NT2/D1 (cell line): ENCODE results near the gene RIPOR2.
A peak's percentile ranks its signal among the peaks of the same experiment; 100 is the strongest.
"Not testable (repeated sequence)": the region's sequence is repeated elsewhere in the genome, so short reads cannot be mapped to it uniquely, and the experiment has no call there.

Experiments used
- DNase-seq: peaks from one replicate; pipeline ENCODE4 v3.0.0-alpha.2; 2011; ENCODE audit warnings: low read depth, low spot score
- H3K27me3 ChIP-seq: 2 replicates; pipeline ENCODE4 v1.6.0; 2011; ENCODE audit warnings: mild to moderate bottlenecking; ENCODE audit not compliant: insufficient read length, insufficient read depth
- H3K36me3 ChIP-seq: 2 replicates; pipeline ENCODE4 v1.6.1; 2011; ENCODE audit warnings: mild to moderate bottlenecking, low read length, mixed read lengths; ENCODE audit not compliant: insufficient read depth, insufficient read length
- H3K4me1 ChIP-seq: 2 replicates; pipeline ENCODE4 v1.5.1; 2011; ENCODE audit not compliant: insufficient read depth, insufficient read length
- H3K4me3 ChIP-seq: 2 replicates; pipeline ENCODE4 v1.5.1; 2011; ENCODE audit warnings: low read depth; ENCODE audit not compliant: insufficient read length
- H3K9ac ChIP-seq: 2 replicates; pipeline ENCODE4 v1.6.0; 2011; ENCODE audit warnings: low read depth; ENCODE audit not compliant: insufficient read length
- H3K9me3 ChIP-seq: 2 replicates; pipeline ENCODE4 v1.5.1; 2011; ENCODE audit warnings: mild to moderate bottlenecking, low read length; ENCODE audit not compliant: insufficient read depth
- SUZ12 ChIP-seq: IDR thresholded peaks from 2 replicates; pipeline ENCODE4 v1.6.1; 2011; ENCODE audit not compliant: insufficient read length, insufficient read depth; ENCODE audit errors: extremely low read depth
- YY1 ChIP-seq: IDR thresholded peaks from 2 replicates; pipeline ENCODE4 v1.6.1; 2011; ENCODE audit not compliant: insufficient read length, insufficient read depth
- ZNF274 ChIP-seq: IDR thresholded peaks from 2 replicates; pipeline ENCODE4 v1.6.1; 2011; ENCODE audit warnings: mild to moderate bottlenecking, low read depth, low read length

The RIPOR2 gene

GRCh38 chr6:24923885-24924401 is 11.8 kb downstream of the RIPOR2 start:
- Histone ChIP-seq H3K4me1 (peaks cover 5% of the 10 kb centered on the region), H3K9ac (peak overlapping the region; percentile 10), H3K27me3 (no peaks in the 10 kb centered on the region), H3K36me3 (no peaks in the 10 kb centered on the region), H3K4me3 (no peak overlapping the region), H3K9me3 (no peaks in the 10 kb centered on the region)
- peak; percentile 40 for DNase-seq
- TF ChIP-seq SUZ12 (no peak), ZNF274 (no peak), YY1 (no peak)

GRCh38 chr6:24922814-24923213 is 12.9 kb downstream of the RIPOR2 start:
- no peak for TF ChIP-seq ZNF274
- no peak for TF ChIP-seq YY1
- TF ChIP-seq SUZ12, result no peak
- DNase-seq, result no peak
- H3K4me3 ChIP-seq, result no peak overlapping the region
- no peaks in the 10 kb centered on the region for H3K27me3 ChIP-seq
- no peak overlapping the region for H3K9ac ChIP-seq
- no peaks in the 10 kb centered on the region for H3K9me3 ChIP-seq
- H3K4me1 ChIP-seq, result peaks cover 6% of the 10 kb centered on the region
- H3K36me3 ChIP-seq, result no peaks in the 10 kb centered on the region

GRCh38 chr6:24922170-24922569 is 13.6 kb downstream of the RIPOR2 start:
- no peak for DNase-seq
- no peaks in the 10 kb centered on the region for H3K27me3 ChIP-seq
- H3K9ac ChIP-seq, result no peak overlapping the region
- peaks cover 6% of the 10 kb centered on the region for H3K4me1 ChIP-seq
- H3K36me3 ChIP-seq, result no peaks in the 10 kb centered on the region
- H3K4me3 ChIP-seq, result no peak overlapping the region
- no peak for TF ChIP-seq YY1
- TF ChIP-seq SUZ12, result no peak
- no peak for TF ChIP-seq ZNF274
- H3K9me3 ChIP-seq, result no peaks in the 10 kb centered on the region

GRCh38 chr6:24920136-24920535 is 15.6 kb downstream of the RIPOR2 start:
- no peak for DNase-seq
- no peaks in the 10 kb centered on the region for H3K9me3 ChIP-seq
- H3K4me3 ChIP-seq, result no peak overlapping the region
- no peaks in the 10 kb centered on the region for H3K27me3 ChIP-seq
- no peaks in the 10 kb centered on the region for H3K36me3 ChIP-seq
- H3K4me1 ChIP-seq, result peaks cover 6% of the 10 kb centered on the region
- H3K9ac ChIP-seq, result no peak overlapping the region
- TF ChIP-seq SUZ12, result no peak
- TF ChIP-seq YY1, result no peak
- no peak for TF ChIP-seq ZNF274

- no peak for DNase-seq
- TF ChIP-seq ZNF274, result no peak
- TF ChIP-seq YY1, result no peak
- TF ChIP-seq SUZ12, result no peak
- H3K4me3 ChIP-seq, result no peak overlapping the region
- H3K9ac ChIP-seq, result no peak overlapping the region
- no peaks in the 10 kb centered on the region for H3K9me3 ChIP-seq
- H3K27me3 ChIP-seq, result no peaks in the 10 kb centered on the region
- H3K4me1 ChIP-seq, result peaks cover 6% of the 10 kb centered on the region
- H3K36me3 ChIP-seq, result no peaks in the 10 kb centered on the region
These were observed 16.5 kb downstream of the RIPOR2 start for GRCh38 chr6:24919056-24919892.

GRCh38 chr6:24918641-24919055 is 17.1 kb downstream of the RIPOR2 start:
- Histone ChIP-seq H3K9ac (no peak overlapping the region), H3K27me3 (no peaks in the 10 kb centered on the region), H3K9me3 (no peaks in the 10 kb centered on the region), H3K4me1 (peaks cover 6% of the 10 kb centered on the region), H3K36me3 (no peaks in the 10 kb centered on the region), H3K4me3 (no peak overlapping the region)
- DNase-seq, result no peak
- TF ChIP-seq ZNF274 (no peak), SUZ12 (no peak), YY1 (no peak)

- Histone ChIP-seq H3K9me3 (no peaks in the 10 kb centered on the region), H3K4me3 (no peak overlapping the region), H3K36me3 (no peaks in the 10 kb centered on the region), H3K9ac (no peak overlapping the region), H3K4me1 (peaks cover 6% of the 10 kb centered on the region), H3K27me3 (peaks cover 18% of the 10 kb centered on the region)
- no peak for DNase-seq
- TF ChIP-seq YY1 (no peak), ZNF274 (no peak), SUZ12 (no peak)
These were observed 19.3 kb downstream of the RIPOR2 start for GRCh38 chr6:24916496-24916895.

GRCh38 chr6:24915641-24916040 is 20.1 kb downstream of the RIPOR2 start:
- Histone ChIP-seq H3K9me3 (no peaks in the 10 kb centered on the region), H3K9ac (no peak overlapping the region), H3K4me1 (peaks cover 6% of the 10 kb centered on the region), H3K27me3 (peaks cover 26% of the 10 kb centered on the region), H3K36me3 (no peaks in the 10 kb centered on the region), H3K4me3 (no peak overlapping the region)
- TF ChIP-seq ZNF274 (no peak), YY1 (no peak), SUZ12 (no peak)
- DNase-seq, result no peak

- not testable (repeated sequence) for H3K9ac ChIP-seq, DNase-seq, H3K36me3 ChIP-seq, H3K4me1 ChIP-seq, H3K4me3 ChIP-seq, H3K9me3 ChIP-seq
- peaks cover 42% of the 10 kb centered on the region for H3K27me3 ChIP-seq
These were observed 21.7 kb downstream of the RIPOR2 start for GRCh38 chr6:24914082-24914481.
